ENCODE measurements around the gene QRSL1.
"Not testable (repeated sequence)": the region's sequence is repeated elsewhere in the genome, so short reads cannot be mapped to it uniquely, and the experiment has no call there.

The QRSL1 gene

GRCh38 chr6:106688177-106688951 is 59.0 kb downstream of the QRSL1 start:
- peak in 1 of 2 experiments; percentile 31 for DNase-seq

GRCh38 chr6:106692112-106692818 is 62.9 kb downstream of the QRSL1 start:
- DNase-seq, result peak; percentile 39 to 75

GRCh38 chr6:106692819-106693208 is 63.4 kb downstream of the QRSL1 start:
- DNase-seq, result no peak

GRCh38 chr6:106693418-106693817 is 64.0 kb downstream of the QRSL1 start:
- no peak for DNase-seq

GRCh38 chr6:106694343-106694742 is 65.0 kb downstream of the QRSL1 start:
- no peak for DNase-seq

- no peak for DNase-seq
These were observed 71.2 kb downstream of the QRSL1 start for GRCh38 chr6:106700581-106700980.

- DNase-seq, result not testable (repeated sequence)
These were observed 71.8 kb downstream of the QRSL1 start for GRCh38 chr6:106701201-106701600.

GRCh38 chr6:106702046-106702445 is 72.7 kb downstream of the QRSL1 start:
- DNase-seq, result no peak

GRCh38 chr6:106702451-106703110 is 73.2 kb downstream of the QRSL1 start:
- no peak for DNase-seq

GRCh38 chr6:106704327-106704726 is 74.9 kb downstream of the QRSL1 start:
- no peak for DNase-seq

GRCh38 chr6:106705156-106705555 is 75.8 kb downstream of the QRSL1 start:
- no peak for DNase-seq

GRCh38 chr6:106710580-106710979 is 81.2 kb downstream of the QRSL1 start:
- no peak for DNase-seq

- DNase-seq, result no peak
These were observed 84.9 kb downstream of the QRSL1 start for GRCh38 chr6:106714281-106714680.

GRCh38 chr6:106715922-106716321 is 86.5 kb downstream of the QRSL1 start:
- DNase-seq, result no peak

GRCh38 chr6:106716966-106717365 is 87.6 kb downstream of the QRSL1 start:
- no peak for DNase-seq
